ENCODE results near the gene NIPAL3. TPM values are rescaled to one million over a fixed set of nuclear protein-coding genes. Genes with fewer than 3 reads are reported as not detected.

Gene NIPAL3
- total RNA-seq, 1 donor from 2014 or later, result 21.3 TPM

- Mint-ChIP-seq H3K9me3 (no peaks in the 10 kb centered on the region), H3K36me3 (no peaks in the 10 kb centered on the region), H3K4me1 (peaks cover 33% of the 10 kb centered on the region), H3K4me3 (peak within 1 kb of the TSS; percentile 86), H3K27me3 (ENCODE audit: low read depth) (no peaks in the 10 kb centered on the region), H3K27ac (peak within 1 kb of the TSS; percentile 86)
- peak; percentile 50 to 81 for DNase-seq (ENCODE audit: low spot score in 2 of 2, unreplicated experiment in 2 of 2)
- TF ChIP-seq CTCF (IDR thresholded peaks at IDR 0.05; ENCODE audit: unreplicated experiment), result no peak
Observed at GRCh38 chr1:24413350-24414163, 2.0 kb upstream of the NIPAL3 start, which contains the start of gene STPG1. Gene STPG1, minus strand, starts transcription at chr1:24413782. Its CDS starts 12,394 bp downstream, at chr1:24401388.

GRCh38 chr1:24414775-24415333 is 748 bp upstream of the NIPAL3 start:
- Mint-ChIP-seq H3K36me3 (peaks cover 3% of the 10 kb centered on the region), H3K9me3 (no peaks in the 10 kb centered on the region), H3K4me1 (peaks cover 43% of the 10 kb centered on the region), H3K27ac (peak overlapping the region; percentile 39), H3K27me3 (ENCODE audit: low read depth) (no peaks in the 10 kb centered on the region), H3K4me3 (peak overlapping the region; percentile 83)
- TF ChIP-seq CTCF (IDR thresholded peaks at IDR 0.05; ENCODE audit: unreplicated experiment), result no peak
- DNase-seq (ENCODE audit: low spot score in 2 of 2, unreplicated experiment in 2 of 2), result no peak

DNA sequence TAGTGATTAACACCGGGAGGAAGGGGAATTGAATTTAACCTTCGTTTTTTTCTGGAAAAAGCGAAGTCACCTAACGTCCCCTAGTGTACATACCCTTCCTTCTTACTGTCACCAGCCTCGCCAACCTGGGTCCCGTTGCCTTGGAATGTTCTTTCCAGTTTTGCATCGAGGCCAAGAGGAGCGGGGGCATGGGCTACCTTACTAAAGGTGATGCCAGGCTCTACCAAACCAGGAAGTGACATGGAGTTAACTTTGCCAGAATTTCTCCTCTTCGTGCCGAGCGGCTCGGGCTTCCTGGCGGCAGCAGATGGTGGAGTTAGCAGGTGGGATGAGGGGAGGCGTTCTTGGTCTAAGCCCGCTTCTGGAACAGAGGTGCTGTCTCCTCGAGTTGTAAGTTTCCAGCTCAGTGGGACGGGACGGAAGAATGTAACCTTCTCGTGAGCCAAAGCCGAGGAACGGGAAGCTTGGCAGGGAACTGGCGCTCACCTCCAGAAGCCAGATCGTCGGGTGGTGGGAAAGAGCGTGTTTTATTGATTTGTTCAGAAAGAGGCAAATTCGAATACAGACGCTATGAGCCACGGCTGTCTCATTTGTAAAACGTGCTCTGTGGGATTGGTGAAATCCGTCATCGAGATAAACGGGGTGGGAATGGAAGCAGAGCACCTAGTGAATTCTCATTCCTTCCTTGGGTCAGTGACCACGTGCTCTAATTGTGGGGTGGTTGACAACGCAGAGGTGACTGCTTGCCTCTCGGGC is 486 bp downstream of the NIPAL3 start:
- H3K4me3 Mint-ChIP-seq, result peak overlapping the region; percentile 83
- DNase-seq (ENCODE audit: low spot score in 2 of 2, unreplicated experiment in 2 of 2), result no peak
- H3K27me3 Mint-ChIP-seq (ENCODE audit: low read depth), result no peaks in the 10 kb centered on the region
- H3K27ac Mint-ChIP-seq, result peak overlapping the region; percentile 80
- H3K4me1 Mint-ChIP-seq, result peaks cover 43% of the 10 kb centered on the region
- TF ChIP-seq CTCF (IDR thresholded peaks at IDR 0.05; ENCODE audit: unreplicated experiment), result no peak
- H3K9me3 Mint-ChIP-seq, result no peaks in the 10 kb centered on the region
- H3K36me3 Mint-ChIP-seq, result peaks cover 3% of the 10 kb centered on the region

DNA sequence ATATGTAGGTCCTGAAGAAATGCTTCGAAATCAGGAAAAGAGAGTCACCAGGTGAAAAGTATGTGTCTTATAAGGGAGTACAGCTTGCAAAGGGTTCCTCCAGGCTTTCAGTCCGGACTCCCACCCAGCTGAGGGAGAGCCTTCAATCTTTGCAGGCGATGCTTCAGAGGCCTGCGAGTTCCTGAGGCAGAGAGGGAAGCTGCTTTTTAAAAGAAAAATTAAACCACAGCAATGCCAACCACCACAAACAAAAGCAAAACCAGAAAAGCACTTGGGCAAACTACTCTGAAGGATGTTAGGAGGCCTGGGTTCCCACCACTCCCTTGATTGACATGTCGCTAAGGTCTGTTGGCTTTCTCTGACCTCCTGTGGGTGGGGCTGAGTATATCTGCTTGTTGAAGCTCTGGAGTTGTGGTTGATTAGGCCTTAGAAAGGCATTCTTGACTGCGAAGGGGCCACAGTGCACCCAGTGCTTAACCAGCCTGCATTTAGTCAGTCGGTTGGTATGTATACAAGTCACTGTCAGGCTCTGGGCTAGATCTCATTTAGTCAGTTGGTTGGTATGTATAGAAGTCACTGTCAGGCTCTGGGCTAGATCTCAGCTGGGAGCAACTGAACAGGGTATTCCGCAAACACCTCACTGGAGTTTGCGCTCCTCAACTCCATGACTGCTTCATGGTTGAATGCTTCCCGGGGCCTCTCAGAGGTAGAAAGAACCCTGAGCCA is 1.2 kb downstream of the NIPAL3 start:
- H3K27me3 Mint-ChIP-seq (ENCODE audit: low read depth), result no peaks in the 10 kb centered on the region
- H3K4me1 Mint-ChIP-seq, result peaks cover 43% of the 10 kb centered on the region
- no peaks in the 10 kb centered on the region for H3K9me3 Mint-ChIP-seq
- peaks cover 5% of the 10 kb centered on the region for H3K36me3 Mint-ChIP-seq
- DNase-seq (ENCODE audit: low spot score in 2 of 2, unreplicated experiment in 2 of 2), result no peak
- H3K27ac Mint-ChIP-seq, result peak overlapping the region; percentile 67
- no peak for TF ChIP-seq CTCF (IDR thresholded peaks at IDR 0.05; ENCODE audit: unreplicated experiment)
- H3K4me3 Mint-ChIP-seq, result peak overlapping the region; percentile 83

- Mint-ChIP-seq H3K4me3 (no peak overlapping the region), H3K27ac (no peak overlapping the region), H3K27me3 (ENCODE audit: low read depth) (no peaks in the 10 kb centered on the region), H3K36me3 (peaks cover 10% of the 10 kb centered on the region), H3K9me3 (no peaks in the 10 kb centered on the region), H3K4me1 (peaks cover 43% of the 10 kb centered on the region)
- no peak for DNase-seq (ENCODE audit: low spot score in 2 of 2, unreplicated experiment in 2 of 2)
- TF ChIP-seq CTCF (IDR thresholded peaks at IDR 0.05; ENCODE audit: unreplicated experiment), result no peak
Observed at GRCh38 chr1:24417681-24418080, 2.1 kb downstream of the NIPAL3 start.

All from mesothelial cell of epicardium (in vitro differentiated cells).